AG09309 (cell line): Measurements from ENCODE around the gene DSEL.

Experiments used
- DNase-seq: peaks from one replicate; pipeline ENCODE4 v3.0.0-alpha.2; 2010; ENCODE audit warnings: low read depth
- H3K4me3 ChIP-seq: 2 replicates; pipeline ENCODE4 v1.5.1; 2011; ENCODE audit warnings: mild to moderate bottlenecking, low read depth, low read length, moderate library complexity; ENCODE audit not compliant: control insufficient read depth
- TF ChIP-seq, protein P1 (sequence below): IDR thresholded peaks from 2 replicates; pipeline ENCODE4 v1.5.1; 2011; ENCODE audit warnings: mild to moderate bottlenecking, low read depth, low read length, inconsistent platforms; ENCODE audit not compliant: insufficient read depth, control insufficient read depth; ENCODE audit errors: missing control alignments

Gene DSEL

DNA sequence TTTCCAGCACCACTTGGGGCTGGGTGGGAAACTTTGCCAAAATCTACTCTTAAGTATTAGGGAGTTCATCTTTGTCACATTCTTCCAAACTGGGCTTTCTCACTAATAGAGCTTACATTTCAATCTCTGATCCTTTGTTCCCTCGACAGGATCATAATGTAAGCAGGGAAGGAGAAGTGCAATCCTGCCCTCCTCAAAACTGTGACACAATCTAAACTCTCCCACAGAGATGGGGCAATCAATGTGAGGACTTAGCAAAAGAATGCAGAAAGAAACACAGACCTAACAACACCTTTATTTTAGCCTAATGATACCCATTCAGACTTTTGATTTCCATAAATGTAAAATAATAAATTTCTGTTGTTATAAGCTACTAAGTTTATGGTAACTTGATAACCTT, 40.8 kb downstream of the DSEL start:
- DNase-seq: peak; percentile 17
- H3K4me3 ChIP-seq: no peak overlapping the region
- TF ChIP-seq, protein P1, sequence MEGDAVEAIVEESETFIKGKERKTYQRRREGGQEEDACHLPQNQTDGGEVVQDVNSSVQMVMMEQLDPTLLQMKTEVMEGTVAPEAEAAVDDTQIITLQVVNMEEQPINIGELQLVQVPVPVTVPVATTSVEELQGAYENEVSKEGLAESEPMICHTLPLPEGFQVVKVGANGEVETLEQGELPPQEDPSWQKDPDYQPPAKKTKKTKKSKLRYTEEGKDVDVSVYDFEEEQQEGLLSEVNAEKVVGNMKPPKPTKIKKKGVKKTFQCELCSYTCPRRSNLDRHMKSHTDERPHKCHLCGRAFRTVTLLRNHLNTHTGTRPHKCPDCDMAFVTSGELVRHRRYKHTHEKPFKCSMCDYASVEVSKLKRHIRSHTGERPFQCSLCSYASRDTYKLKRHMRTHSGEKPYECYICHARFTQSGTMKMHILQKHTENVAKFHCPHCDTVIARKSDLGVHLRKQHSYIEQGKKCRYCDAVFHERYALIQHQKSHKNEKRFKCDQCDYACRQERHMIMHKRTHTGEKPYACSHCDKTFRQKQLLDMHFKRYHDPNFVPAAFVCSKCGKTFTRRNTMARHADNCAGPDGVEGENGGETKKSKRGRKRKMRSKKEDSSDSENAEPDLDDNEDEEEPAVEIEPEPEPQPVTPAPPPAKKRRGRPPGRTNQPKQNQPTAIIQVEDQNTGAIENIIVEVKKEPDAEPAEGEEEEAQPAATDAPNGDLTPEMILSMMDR: no peak

DNA sequence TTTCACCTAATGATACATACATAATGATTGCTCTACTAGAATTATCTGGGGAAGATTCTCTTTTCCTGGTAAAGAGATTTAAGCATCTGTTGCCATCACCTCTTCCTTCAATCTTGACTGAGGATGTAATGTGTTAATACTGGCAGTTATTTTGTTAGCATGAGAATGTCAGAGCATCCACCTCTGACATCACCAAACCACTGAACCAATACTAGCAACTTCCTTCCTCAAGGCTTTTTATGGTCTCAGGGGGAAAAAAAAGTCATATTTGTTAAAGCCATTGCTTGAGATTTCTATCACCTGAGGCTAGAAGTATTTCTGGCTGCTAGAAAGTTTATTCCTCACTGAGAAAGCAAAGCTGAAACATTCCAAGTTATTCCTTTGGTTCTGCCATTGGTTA, 48.5 kb downstream of the DSEL start:
- DNase-seq: no peak
- TF ChIP-seq, protein P1: no peak
- H3K4me3 ChIP-seq: no peak overlapping the region

DNA sequence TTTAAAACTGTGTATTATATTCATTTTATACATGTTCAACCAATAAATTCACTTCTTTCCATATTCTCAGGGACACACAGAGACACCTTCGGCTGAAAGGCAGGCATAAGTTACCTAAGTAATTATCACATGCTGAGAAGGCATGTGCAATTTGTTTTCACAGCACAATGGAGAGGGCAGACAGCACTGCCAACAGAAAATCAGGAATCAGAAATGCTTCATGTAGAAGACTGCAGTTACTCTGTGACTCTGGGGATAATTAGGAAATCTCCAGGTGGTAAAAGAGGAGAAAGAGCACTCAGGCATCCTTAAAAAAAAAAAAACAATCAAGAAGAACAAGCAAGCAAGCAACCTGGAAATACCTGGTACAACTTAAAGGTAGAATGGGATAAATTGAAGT, 49.3 kb downstream of the DSEL start:
- TF ChIP-seq, protein P1: no peak
- no peak overlapping the region for H3K4me3 ChIP-seq
- no peak for DNase-seq

DNA sequence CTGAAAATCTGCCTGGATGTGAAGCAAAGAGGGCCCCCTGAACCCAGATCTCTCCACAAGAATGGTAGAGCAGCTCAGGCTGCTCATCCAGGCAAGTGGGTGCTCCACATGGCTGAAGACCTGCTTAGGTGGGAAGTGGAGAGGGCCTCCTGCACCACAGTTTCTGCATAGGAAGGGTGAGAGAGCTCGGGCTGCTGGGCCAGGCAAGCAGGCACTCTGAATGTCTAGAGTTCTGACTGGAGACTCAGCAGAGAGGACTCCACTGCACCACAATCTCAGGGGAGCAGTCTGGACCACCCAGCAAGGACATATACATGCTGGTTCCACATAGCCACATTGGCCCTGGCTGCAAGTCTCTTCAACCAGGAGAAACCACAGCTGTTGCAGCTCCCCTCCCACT, 52.0 kb downstream of the DSEL start:
- no peak overlapping the region for H3K4me3 ChIP-seq
- TF ChIP-seq, protein P1: no peak
- DNase-seq: no peak

DNA sequence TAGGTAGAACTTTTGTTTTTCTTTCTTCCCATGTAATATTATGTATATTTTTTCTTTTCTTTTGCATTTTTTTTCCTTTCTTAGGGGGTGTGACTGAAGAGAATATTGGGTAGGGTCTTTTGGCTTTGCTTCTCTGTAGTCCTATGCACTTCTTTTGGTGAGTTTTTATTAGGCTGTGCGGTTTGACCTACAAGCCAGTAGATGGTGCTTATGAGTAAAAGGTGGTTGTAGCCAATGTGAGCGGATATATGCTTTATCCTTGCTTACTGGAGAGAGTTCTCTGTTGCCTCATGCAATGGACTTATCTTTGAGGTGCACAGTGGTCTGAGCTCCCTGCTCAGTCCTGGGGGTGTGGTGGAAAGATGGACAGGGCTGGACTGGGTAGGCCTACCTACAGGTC, 52.7 kb downstream of the DSEL start:
- no peak for DNase-seq
- no peak overlapping the region for H3K4me3 ChIP-seq
- TF ChIP-seq, protein P1: no peak

DNA sequence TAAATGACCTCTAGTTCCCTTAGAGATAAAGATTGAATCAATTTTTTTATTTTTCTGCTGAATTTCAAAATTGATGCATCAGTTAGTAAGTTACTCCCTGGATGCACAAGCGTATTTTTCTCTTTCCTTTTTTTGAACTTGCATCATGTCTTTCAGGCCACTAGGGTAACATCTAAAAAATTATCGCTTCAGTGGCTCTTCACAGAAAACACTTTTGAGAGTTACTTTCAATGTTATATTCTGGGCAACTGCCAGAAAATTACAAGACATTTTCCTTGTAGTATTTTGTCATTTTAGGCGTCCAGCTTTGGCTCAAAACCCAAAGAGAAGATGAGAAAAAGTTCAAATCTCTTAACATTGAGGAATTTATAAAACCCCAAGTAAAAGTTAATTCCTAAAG, 59.8 kb downstream of the DSEL start:
- no peak overlapping the region for H3K4me3 ChIP-seq
- TF ChIP-seq, protein P1: no peak
- DNase-seq: no peak
